ENCODE results near the gene LRP1.
"Not testable (repeated sequence)": the region's sequence is repeated elsewhere in the genome, so short reads cannot be mapped to it uniquely, and the experiment has no call there.

LRP1 gene

GRCh38 chr12:57112492-57113294 lies 15.6 kb upstream of the LRP1 start:
- H3K4me3 ChIP-seq (ENCODE audit: low read depth, low read length), result no peak overlapping the region
- in situ Hi-C loops (cut with HindIII; ENCODE audit: low sequenced_read_pairs), result no loop called here
- peak; percentile 80 for TF ChIP-seq CTCF (IDR thresholded peaks at IDR 0.05; ENCODE audit: low read depth, low read length, missing control alignments)
- DNase-seq (ENCODE audit: low read depth), result no peak

- no peak for DNase-seq (ENCODE audit: low read depth)
- no peak for TF ChIP-seq CTCF (IDR thresholded peaks at IDR 0.05; ENCODE audit: low read depth, low read length, missing control alignments)
- in situ Hi-C loops (cut with HindIII; ENCODE audit: low sequenced_read_pairs), result no loop called here
- no peak overlapping the region for H3K4me3 ChIP-seq (ENCODE audit: low read depth, low read length)
Measured at GRCh38 chr12:57116580-57117281, 11.6 kb upstream of the LRP1 start.

DNA sequence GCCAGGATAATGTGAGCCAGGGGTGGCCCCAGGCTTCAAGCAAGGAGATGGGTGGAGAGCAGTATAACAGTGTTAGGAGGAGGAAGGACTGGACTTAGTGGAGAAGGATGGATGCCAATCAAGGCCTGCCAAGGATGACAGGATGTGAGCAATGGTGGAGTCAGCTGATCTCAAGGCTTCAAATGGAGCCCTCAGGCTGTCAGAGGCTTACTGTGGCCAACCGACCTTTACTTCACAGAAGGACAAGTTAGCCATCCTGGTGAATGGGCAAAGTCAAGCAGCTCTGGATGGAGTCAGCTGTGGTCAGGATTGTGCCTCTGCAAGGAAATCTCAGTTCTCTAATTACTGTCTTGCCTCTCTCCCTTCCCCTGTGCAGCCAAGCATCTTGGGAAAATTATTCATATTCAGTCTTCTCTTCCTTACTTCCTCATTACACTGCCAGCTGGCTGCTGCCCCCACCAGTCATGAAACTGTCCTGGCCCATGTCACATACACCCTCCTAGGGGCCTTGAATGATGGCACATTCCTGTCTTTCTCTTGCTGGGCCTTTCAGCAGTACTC lies 9.5 kb upstream of the LRP1 start:
- no peak overlapping the region for H3K4me3 ChIP-seq (ENCODE audit: low read depth, low read length)
- in situ Hi-C loops (cut with HindIII; ENCODE audit: low sequenced_read_pairs), result no loop called here
- no peak for TF ChIP-seq CTCF (IDR thresholded peaks at IDR 0.05; ENCODE audit: low read depth, low read length, missing control alignments)
- no peak for DNase-seq (ENCODE audit: low read depth)

DNA sequence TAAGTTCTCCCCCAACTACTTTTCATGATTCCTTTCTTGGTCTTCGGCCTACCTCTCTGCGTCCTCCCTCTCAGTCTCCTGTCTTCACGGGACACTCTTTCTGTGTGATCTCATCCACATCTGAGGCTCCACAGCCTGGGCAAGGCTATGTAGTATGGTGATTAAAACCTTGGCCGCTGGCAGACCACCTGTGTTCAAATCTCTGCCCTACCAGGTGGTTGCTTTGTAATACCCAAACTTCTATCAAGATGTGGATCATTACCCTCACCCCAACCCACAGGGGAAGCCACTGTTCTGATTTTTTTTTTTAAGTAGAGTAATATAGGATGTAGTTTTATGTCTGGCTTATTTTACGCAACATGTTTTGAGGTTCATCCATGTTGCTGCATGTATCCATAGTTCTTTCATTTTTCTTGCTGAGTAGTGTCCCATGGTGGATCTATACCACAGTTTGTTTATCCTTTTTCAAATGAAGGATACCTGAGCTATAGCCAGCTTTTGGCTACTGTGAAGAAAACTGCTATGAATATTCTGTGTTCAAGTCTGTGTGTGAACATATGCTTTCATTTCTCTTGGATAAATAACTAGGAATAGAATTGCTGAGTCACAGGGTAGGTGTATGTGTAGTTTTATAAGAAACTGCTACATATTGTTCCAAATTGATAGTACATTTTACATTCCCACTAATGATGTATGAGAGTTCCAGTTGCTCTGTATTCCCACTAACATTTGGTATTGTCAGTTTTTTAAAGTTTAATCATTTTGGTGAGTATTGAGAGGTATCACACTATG lies 8.8 kb upstream of the LRP1 start:
- no peak for DNase-seq (ENCODE audit: low read depth)
- no peak overlapping the region for H3K4me3 ChIP-seq (ENCODE audit: low read depth, low read length)
- no peak for TF ChIP-seq CTCF (IDR thresholded peaks at IDR 0.05; ENCODE audit: low read depth, low read length, missing control alignments)
- in situ Hi-C loops (cut with HindIII; ENCODE audit: low sequenced_read_pairs), result no loop called here

DNA sequence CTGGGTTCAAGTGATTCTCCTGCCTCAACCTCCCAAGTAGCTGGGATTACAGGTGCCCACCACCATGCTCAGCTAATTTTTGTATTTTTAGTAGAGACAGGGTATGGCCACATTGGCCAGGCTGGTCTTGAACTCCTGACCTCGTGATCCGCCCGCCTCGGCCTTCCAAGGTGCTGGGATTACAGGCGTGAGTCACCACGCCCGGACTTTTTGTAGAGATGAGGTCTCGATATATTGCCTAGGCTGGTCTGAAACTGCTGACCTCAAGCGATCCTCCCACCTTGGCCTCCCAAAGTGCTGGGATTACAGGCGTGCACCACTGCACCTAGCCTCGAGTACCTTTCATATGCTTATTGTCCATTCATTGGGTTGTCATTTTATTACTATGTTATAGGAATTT lies 7.6 kb upstream of the LRP1 start:
- H3K4me3 ChIP-seq (ENCODE audit: low read depth, low read length); DNase-seq (ENCODE audit: low read depth); in situ Hi-C loops (cut with HindIII; ENCODE audit: low sequenced_read_pairs): not testable (repeated sequence)

DNA sequence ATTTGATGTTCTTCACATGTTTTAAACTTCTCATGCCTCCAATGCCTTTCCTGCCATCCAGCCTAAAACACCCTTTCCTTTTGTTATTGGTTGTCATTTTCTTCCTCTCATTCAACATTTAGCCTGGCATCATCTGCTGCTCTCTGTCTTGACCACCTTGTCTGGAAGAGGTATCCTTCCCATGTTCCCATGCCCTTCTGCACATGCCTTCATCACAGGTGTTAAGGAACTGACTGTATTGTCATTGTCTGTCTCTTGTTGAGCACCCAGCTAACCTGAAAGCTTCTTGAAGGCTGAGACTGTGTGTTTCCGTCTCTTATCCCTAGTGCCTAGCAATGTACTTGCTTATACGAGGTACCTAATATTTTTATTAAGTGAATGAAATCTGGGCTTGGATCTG lies 4.5 kb upstream of the LRP1 start:
- no peak overlapping the region for H3K4me3 ChIP-seq (ENCODE audit: low read depth, low read length)
- in situ Hi-C loops (cut with HindIII; ENCODE audit: low sequenced_read_pairs), result no loop called here
- DNase-seq (ENCODE audit: low read depth), result no peak
- no peak for TF ChIP-seq CTCF (IDR thresholded peaks at IDR 0.05; ENCODE audit: low read depth, low read length, missing control alignments)
